HG03175 (cell line): ENCODE data around the gene KIF3A.

Source experiments
- ATAC-seq: cut with Tn5 transposase; IDR thresholded peaks from one replicate; pipeline ENCODE4 v1.9.1; 2021; ENCODE audit warnings: mild to moderate bottlenecking, moderate library complexity; ENCODE audit not compliant: unreplicated experiment

Gene KIF3A

GRCh38 chr5:132754111-132754510, 16.8 kb upstream of the KIF3A start:
- no peak for ATAC-seq

- ATAC-seq: no peak
Measured at GRCh38 chr5:132753135-132753987, 16.0 kb upstream of the KIF3A start.

- ATAC-seq: no peak
Measured at GRCh38 chr5:132752581-132753125, 15.3 kb upstream of the KIF3A start.

- ATAC-seq: no peak
Measured at GRCh38 chr5:132751971-132752580, 14.7 kb upstream of the KIF3A start.

- peak; percentile 55 for ATAC-seq
Measured at GRCh38 chr5:132751444-132751843, 14.1 kb upstream of the KIF3A start.

GRCh38 chr5:132750471-132751230, 13.3 kb upstream of the KIF3A start:
- peak; percentile 43 for ATAC-seq

- ATAC-seq: no peak
Measured at GRCh38 chr5:132749506-132749905, 12.2 kb upstream of the KIF3A start.

GRCh38 chr5:132748522-132749000, 11.2 kb upstream of the KIF3A start:
- ATAC-seq: no peak

- ATAC-seq: peak; percentile 8
Measured at GRCh38 chr5:132747616-132748440, 10.5 kb upstream of the KIF3A start.

GRCh38 chr5:132746954-132747615, 9.7 kb upstream of the KIF3A start, which contains the start of gene CCNI2:
CCNI2 (plus strand) TSS chr5:132747426; CDS start chr5:132747496, 70 bp downstream.
- peak; percentile 28 for ATAC-seq

GRCh38 chr5:132746592-132746953, 9.2 kb upstream of the KIF3A start:
- no peak for ATAC-seq

GRCh38 chr5:132744659-132745058, 7.3 kb upstream of the KIF3A start:
- no peak for ATAC-seq

GRCh38 chr5:132742626-132743025, 5.3 kb upstream of the KIF3A start:
- no peak for ATAC-seq

- no peak for ATAC-seq
Measured at GRCh38 chr5:132742158-132742557, 4.8 kb upstream of the KIF3A start.

- ATAC-seq: no peak
Measured at GRCh38 chr5:132739232-132739631, 1.9 kb upstream of the KIF3A start.

GRCh38 chr5:132737982-132738681, 786 bp upstream of the KIF3A start:
- no peak for ATAC-seq

GRCh38 chr5:132734687-132735086, 2.7 kb downstream of the KIF3A start:
- ATAC-seq: no peak

- ATAC-seq: no peak
Measured at GRCh38 chr5:132733499-132734148, 3.7 kb downstream of the KIF3A start.

- no peak for ATAC-seq
Measured at GRCh38 chr5:132729896-132730295, 7.5 kb downstream of the KIF3A start.
